ENCODE data around the gene PPP2R3B. TPM values are rescaled to one million over a fixed set of nuclear protein-coding genes. Genes with fewer than 3 reads are reported as not detected.

The PPP2R3B gene
- total RNA-seq, 4 donors from 2014 or later, result 37.6 to 106 (median 46.6) TPM

DNA sequence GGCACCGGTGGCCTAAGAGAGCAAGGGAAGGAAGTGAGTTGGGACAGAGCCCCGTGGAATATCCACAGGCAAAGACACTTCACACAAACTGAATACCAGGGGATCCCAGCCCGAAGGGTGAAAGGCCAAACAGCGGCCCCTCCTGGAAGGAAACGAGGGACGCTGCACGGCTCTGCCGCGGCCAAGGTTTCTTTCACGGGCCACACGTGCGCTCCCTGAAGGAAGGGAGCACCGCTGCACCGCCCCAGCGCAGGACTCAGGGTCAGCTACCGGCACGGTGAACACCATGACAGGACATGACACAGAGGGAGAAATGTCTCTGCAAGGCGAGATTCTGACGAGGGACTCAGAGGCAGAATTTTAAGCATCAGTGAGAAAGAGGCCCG is 36.6 kb downstream of the PPP2R3B start:
- 88 to 91% methylated on average over 20 of the region's 20 CpGs for WGBS, 2 donors
- H3K4me3 ChIP-seq (ENCODE audit: low read depth, poor library complexity, severe bottlenecking), result no peak overlapping the region
- intact Hi-C loops (cut with DNase I; ENCODE audit: low total_unique reads), result no loop called here
- no peak for TF ChIP-seq POLR2A (IDR thresholded peaks at IDR 0.05)
- TF ChIP-seq, protein P1, sequence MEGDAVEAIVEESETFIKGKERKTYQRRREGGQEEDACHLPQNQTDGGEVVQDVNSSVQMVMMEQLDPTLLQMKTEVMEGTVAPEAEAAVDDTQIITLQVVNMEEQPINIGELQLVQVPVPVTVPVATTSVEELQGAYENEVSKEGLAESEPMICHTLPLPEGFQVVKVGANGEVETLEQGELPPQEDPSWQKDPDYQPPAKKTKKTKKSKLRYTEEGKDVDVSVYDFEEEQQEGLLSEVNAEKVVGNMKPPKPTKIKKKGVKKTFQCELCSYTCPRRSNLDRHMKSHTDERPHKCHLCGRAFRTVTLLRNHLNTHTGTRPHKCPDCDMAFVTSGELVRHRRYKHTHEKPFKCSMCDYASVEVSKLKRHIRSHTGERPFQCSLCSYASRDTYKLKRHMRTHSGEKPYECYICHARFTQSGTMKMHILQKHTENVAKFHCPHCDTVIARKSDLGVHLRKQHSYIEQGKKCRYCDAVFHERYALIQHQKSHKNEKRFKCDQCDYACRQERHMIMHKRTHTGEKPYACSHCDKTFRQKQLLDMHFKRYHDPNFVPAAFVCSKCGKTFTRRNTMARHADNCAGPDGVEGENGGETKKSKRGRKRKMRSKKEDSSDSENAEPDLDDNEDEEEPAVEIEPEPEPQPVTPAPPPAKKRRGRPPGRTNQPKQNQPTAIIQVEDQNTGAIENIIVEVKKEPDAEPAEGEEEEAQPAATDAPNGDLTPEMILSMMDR (IDR thresholded peaks at IDR 0.05), result no peak
- no peak for DNase-seq (ENCODE audit: low spot score in 2 of 2)

DNA sequence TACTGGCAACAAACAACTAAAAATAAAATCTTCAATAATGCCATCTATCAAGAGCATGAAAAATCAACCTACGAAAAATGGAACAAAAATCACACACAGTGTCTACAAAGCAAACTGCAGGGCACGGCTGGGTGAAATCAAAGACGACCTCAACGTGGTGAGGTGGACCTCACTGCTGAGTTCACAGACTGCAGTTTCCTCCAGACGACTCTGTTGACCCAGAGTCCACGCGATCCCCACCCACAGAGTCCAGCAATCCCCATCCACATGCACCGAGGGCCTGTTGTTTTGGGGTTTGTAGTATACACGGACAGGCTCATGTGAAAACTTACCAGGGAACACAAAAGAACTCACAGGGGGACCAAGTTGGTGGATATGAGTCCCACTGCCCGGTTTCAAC is 37.0 kb downstream of the PPP2R3B start:
- no peak overlapping the region for H3K4me3 ChIP-seq (ENCODE audit: low read depth, poor library complexity, severe bottlenecking)
- intact Hi-C loops (cut with DNase I; ENCODE audit: low total_unique reads), result no loop called here
- WGBS, 2 donors, result 87 to 90% methylated on average over 10 of the region's 10 CpGs
- TF ChIP-seq POLR2A (IDR thresholded peaks at IDR 0.05), result no peak
- TF ChIP-seq, protein P1 (IDR thresholded peaks at IDR 0.05), result no peak
- DNase-seq (ENCODE audit: low spot score in 2 of 2), result no peak

DNA sequence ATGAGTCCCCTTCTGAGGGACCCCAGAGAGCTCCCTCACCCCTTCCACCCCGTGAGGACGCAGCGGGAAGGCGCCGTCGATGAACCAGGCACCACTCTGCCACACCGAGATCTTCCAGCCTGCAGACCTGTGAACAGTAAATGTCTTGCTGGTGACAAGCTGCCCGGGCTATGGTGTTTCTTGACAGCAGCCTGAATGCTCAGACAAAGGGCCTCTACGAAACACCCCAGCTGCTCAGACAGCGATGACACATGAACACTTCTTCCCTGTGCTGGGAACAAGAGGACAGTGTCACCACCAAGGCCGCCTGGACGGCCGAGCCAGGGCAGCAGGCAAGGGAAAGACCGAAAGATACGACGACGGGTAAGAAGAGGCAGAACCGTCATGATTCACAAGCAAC is 37.5 kb downstream of the PPP2R3B start:
- TF ChIP-seq POLR2A (IDR thresholded peaks at IDR 0.05), result no peak
- TF ChIP-seq, protein P1 (IDR thresholded peaks at IDR 0.05), result no peak
- WGBS, 2 donors, result 92 to 97% methylated on average over 18 of the region's 18 CpGs
- H3K4me3 ChIP-seq (ENCODE audit: low read depth, poor library complexity, severe bottlenecking), result no peak overlapping the region
- no peak for DNase-seq (ENCODE audit: low spot score in 2 of 2)
- intact Hi-C loops (cut with DNase I; ENCODE audit: low total_unique reads), result no loop called here

DNA sequence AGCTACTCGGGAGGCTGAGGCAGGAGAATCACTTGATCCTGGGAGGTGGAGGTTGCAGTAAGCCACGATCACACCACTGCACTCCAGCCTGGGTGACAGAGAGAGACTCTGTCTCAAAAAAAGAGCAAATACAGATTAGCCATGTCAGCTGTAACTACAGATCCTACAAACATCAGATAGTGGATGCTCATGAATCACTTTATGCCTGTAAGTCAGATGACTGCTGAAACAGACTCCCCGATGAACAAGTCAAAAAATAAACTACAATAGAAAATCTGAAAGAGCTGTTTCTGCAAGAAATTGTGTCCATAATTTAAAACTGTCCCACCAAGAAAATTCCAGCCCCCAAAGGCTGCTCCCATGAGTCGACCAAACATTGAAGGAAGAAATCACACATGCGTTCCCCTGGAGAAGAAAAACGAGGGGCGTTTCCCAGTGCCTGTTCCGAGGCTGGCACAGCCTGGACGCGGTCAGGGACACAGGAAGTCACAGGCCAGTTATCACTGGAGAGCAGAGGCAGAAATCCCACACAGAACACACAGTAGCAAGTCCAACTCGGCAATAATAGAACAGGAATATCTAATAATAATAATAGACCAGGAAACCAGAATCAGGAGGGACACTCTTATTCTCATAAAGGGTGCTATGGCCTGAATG is 38.1 kb downstream of the PPP2R3B start:
- DNase-seq (ENCODE audit: low spot score in 2 of 2), result no peak
- H3K4me3 ChIP-seq (ENCODE audit: low read depth, poor library complexity, severe bottlenecking), result no peak overlapping the region
- TF ChIP-seq POLR2A (IDR thresholded peaks at IDR 0.05), result no peak
- TF ChIP-seq, protein P1 (IDR thresholded peaks at IDR 0.05), result no peak
- WGBS, 2 donors, result 74 to 79% methylated on average over 11 of the region's 11 CpGs
- intact Hi-C loops (cut with DNase I; ENCODE audit: low total_unique reads), result no loop called here

DNA sequence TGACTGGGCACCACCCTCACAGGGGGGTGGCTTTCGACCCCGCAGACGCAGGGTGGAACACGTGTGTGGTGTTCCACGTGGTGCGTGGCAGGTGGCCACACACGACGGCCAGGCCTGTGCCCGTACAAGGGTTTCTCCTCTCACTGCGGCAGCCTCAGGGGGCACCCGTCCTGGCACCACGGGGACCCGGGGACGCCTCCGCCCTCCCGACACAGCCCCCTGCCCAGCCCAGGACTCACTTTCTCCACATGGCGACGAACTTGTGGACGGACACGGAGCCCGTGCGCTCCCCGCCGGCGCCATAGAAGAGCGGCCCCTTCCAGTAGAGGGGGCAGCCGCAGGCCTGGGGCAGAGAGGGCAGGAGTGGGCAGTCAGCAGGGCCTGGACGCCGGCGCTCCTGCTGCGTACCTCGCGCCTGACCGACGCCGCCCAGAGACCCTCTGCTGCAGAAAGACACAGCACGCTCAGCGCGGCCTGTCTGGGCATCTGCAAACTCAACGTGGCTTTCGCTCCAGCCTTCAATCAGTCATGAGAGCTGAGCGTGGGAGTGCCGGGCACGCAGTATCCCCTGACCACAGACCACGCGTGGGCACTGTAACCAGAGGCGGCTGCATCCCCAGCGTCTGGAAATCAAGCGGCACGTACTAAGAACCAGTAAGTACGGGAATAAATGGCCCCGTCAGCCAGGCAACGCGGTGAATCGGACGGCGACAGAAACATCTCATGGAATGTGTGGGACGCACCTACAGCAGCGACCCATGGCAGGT is 39.2 kb downstream of the PPP2R3B start:
- DNase-seq (ENCODE audit: low spot score in 2 of 2), result no peak
- H3K4me3 ChIP-seq (ENCODE audit: low read depth, poor library complexity, severe bottlenecking), result no peak overlapping the region
- 96% methylated on average over 46 to 51 of the region's 59 CpGs for WGBS, 2 donors
- intact Hi-C loops (cut with DNase I; ENCODE audit: low total_unique reads), result no loop called here
- TF ChIP-seq, protein P1 (IDR thresholded peaks at IDR 0.05), result no peak
- TF ChIP-seq POLR2A (IDR thresholded peaks at IDR 0.05), result no peak
